SK-N-SH treated with all-trans-retinoic acid at 6 μM for 48 hours (cell line): ENCODE results near the gene SLC41A3.

Experiments
- ATAC-seq: fragments of 200-7000 bp; cut with Tn5 transposase; 3 replicates; pipeline ENCODE4 v1.9.1; 2020; ENCODE audit warnings: mild to moderate bottlenecking, moderate library complexity
- BACH2 ChIP-seq: fragments of 250-450 bp; sonication (Bioruptor Pico); IDR thresholded peaks from 2 replicates; pipeline ENCODE4 v1.9.0; 2021; ENCODE audit warnings: mild to moderate bottlenecking, borderline replicate concordance
- CREB5 ChIP-seq: fragments of 250-450 bp; sonication (Bioruptor Pico); IDR thresholded peaks from 2 replicates; pipeline ENCODE4 v1.5.1; 2020; ENCODE audit warnings: low read depth, mild to moderate bottlenecking, moderate library complexity
- CSDC2 ChIP-seq: fragments of 250-450 bp; sonication (Bioruptor Pico); IDR thresholded peaks from 2 replicates; pipeline ENCODE4 v1.5.0; 2020; ENCODE audit warnings: mild to moderate bottlenecking, moderate library complexity
- CSRNP3 ChIP-seq: fragments of 250-450 bp; sonication (Bioruptor Pico); IDR thresholded peaks from 2 replicates; pipeline ENCODE4 v1.5.1; 2021; ENCODE audit warnings: mild to moderate bottlenecking, moderate library complexity
- ESRRG ChIP-seq: fragments of 250-450 bp; sonication (Bioruptor Pico); IDR thresholded peaks from 2 replicates; pipeline ENCODE4 v1.6.1; 2021; ENCODE audit warnings: mild to moderate bottlenecking
- GLIS3 ChIP-seq: fragments of 250-450 bp; sonication (Bioruptor Pico); IDR thresholded peaks from 2 replicates; pipeline ENCODE4 v1.5.0; 2020; ENCODE audit warnings: mild to moderate bottlenecking, moderate library complexity
- ISL1 ChIP-seq: fragments of 250-450 bp; sonication (Bioruptor Pico); IDR thresholded peaks from 2 replicates; pipeline ENCODE4 v2.1.2; 2022; ENCODE audit warnings: mild to moderate bottlenecking, moderate library complexity
- OSR1 ChIP-seq: fragments of 250-450 bp; sonication (Bioruptor Pico); IDR thresholded peaks from 2 replicates; pipeline ENCODE4 v1.8.0; 2022; ENCODE audit warnings: moderate library complexity, mild to moderate bottlenecking, inconsistent platforms
- POU6F1 ChIP-seq: fragments of 250-450 bp; sonication (Bioruptor Pico); IDR thresholded peaks from 2 replicates; pipeline ENCODE4 v1.8.0; 2021; ENCODE audit warnings: low read depth, mild to moderate bottlenecking, moderate library complexity, borderline replicate concordance
- PPARA ChIP-seq: fragments of 250-450 bp; sonication (Bioruptor Pico); IDR thresholded peaks from 2 replicates; pipeline ENCODE4 v1.5.0; 2020; ENCODE audit warnings: mild to moderate bottlenecking, borderline replicate concordance
- RARB ChIP-seq: fragments of 250-450 bp; sonication (Bioruptor Pico); IDR thresholded peaks from 2 replicates; pipeline ENCODE4 v1.8.0; 2021; ENCODE audit warnings: mild to moderate bottlenecking, moderate library complexity
- SNAI2 ChIP-seq: fragments of 250-450 bp; sonication (Bioruptor Pico); IDR thresholded peaks from 2 replicates; pipeline ENCODE4 v1.5.0; 2020; ENCODE audit warnings: mild to moderate bottlenecking, moderate library complexity
- TCF4 ChIP-seq: fragments of 250-450 bp; sonication (Bioruptor Pico); IDR thresholded peaks from 2 replicates; pipeline ENCODE4 v1.8.0; 2021; ENCODE audit warnings: mild to moderate bottlenecking, moderate library complexity, borderline replicate concordance
- TOX ChIP-seq: fragments of 250-450 bp; sonication (Bioruptor Pico); IDR thresholded peaks from 2 replicates; pipeline ENCODE4 v1.8.0; 2021; ENCODE audit warnings: mild to moderate bottlenecking, moderate library complexity, borderline replicate concordance
- TSHZ2 ChIP-seq: fragments of 250-450 bp; sonication (Bioruptor Pico); IDR thresholded peaks from 2 replicates; pipeline ENCODE4 v1.5.0; 2020; ENCODE audit warnings: mild to moderate bottlenecking, moderate library complexity
- ZC3H10 ChIP-seq: fragments of 250-450 bp; sonication (Bioruptor Pico); IDR thresholded peaks from 2 replicates; pipeline ENCODE4 v1.5.1; 2021; ENCODE audit warnings: mild to moderate bottlenecking, moderate library complexity
- ZFP3 ChIP-seq: fragments of 250-450 bp; sonication (Bioruptor Pico); IDR thresholded peaks from 2 replicates; pipeline ENCODE4 v1.5.0; 2020; ENCODE audit warnings: mild to moderate bottlenecking, moderate library complexity
- ZFP30 ChIP-seq: fragments of 450-650 bp; formaldehyde crosslinking; IDR thresholded peaks from 2 replicates; pipeline ENCODE4 v1.5.0; 2022; ENCODE audit warnings: mild to moderate bottlenecking, moderate library complexity
- ZNF565 ChIP-seq: fragments of 450-650 bp; formaldehyde crosslinking; conservative IDR thresholded peaks from 2 replicates; pipeline ENCODE4 v1.5.0; 2020; ENCODE audit warnings: low read depth, mild to moderate bottlenecking, moderate library complexity
- ZNF70 ChIP-seq: fragments of 450-650 bp; formaldehyde crosslinking; IDR thresholded peaks from 2 replicates; pipeline ENCODE4 v1.5.0; 2020; ENCODE audit warnings: mild to moderate bottlenecking, moderate library complexity
- ZNF8 ChIP-seq: fragments of 450-650 bp; formaldehyde crosslinking; IDR thresholded peaks from 2 replicates; pipeline ENCODE4 v1.5.0; 2020; ENCODE audit warnings: mild to moderate bottlenecking, moderate library complexity

The SLC41A3 gene

GRCh38 chr3:126082362-126083137 is 1.4 kb downstream of the SLC41A3 start:
- TF ChIP-seq ZC3H10 (no peak), CSRNP3 (CRISPR knock-in tag) (no peak), TOX (CRISPR knock-in tag) (no peak), BACH2 (no peak), ISL1 (CRISPR knock-in tag) (no peak), ZNF70 (CRISPR knock-in tag) (no peak), SNAI2 (CRISPR knock-in tag) (no peak), TSHZ2 (CRISPR knock-in tag) (no peak), ZFP3 (CRISPR knock-in tag) (no peak), GLIS3 (CRISPR knock-in tag) (no peak), CSDC2 (no peak), TCF4 (CRISPR knock-in tag) (no peak), PPARA (CRISPR knock-in tag) (no peak), OSR1 (no peak), POU6F1 (CRISPR knock-in tag) (no peak), RARB (CRISPR knock-in tag) (no peak), ZNF8 (no peak), ZFP30 (no peak), ZNF565 (CRISPR knock-in tag) (no peak)
- ATAC-seq, result no peak

- no peak; the same call in 2 of the 3 replicates for ATAC-seq
- no peak for TF ChIP-seq RARB (CRISPR knock-in tag)
- no peak for TF ChIP-seq SNAI2 (CRISPR knock-in tag)
- TF ChIP-seq ZNF565 (CRISPR knock-in tag), result no peak
- TF ChIP-seq POU6F1 (CRISPR knock-in tag), result no peak
- TF ChIP-seq TCF4 (CRISPR knock-in tag), result no peak
- no peak for TF ChIP-seq ESRRG (CRISPR knock-in tag)
- TF ChIP-seq ZC3H10, result no peak
- no peak for TF ChIP-seq OSR1
- TF ChIP-seq ZNF70 (CRISPR knock-in tag), result no peak
- no peak for TF ChIP-seq CREB5 (CRISPR knock-in tag)
- no peak for TF ChIP-seq CSRNP3 (CRISPR knock-in tag)
- no peak for TF ChIP-seq ZNF8
These were observed 2.1 kb downstream of the SLC41A3 start for GRCh38 chr3:126081618-126082361.
